ENCODE data around the gene SLC1A5.

Gene SLC1A5

DNA sequence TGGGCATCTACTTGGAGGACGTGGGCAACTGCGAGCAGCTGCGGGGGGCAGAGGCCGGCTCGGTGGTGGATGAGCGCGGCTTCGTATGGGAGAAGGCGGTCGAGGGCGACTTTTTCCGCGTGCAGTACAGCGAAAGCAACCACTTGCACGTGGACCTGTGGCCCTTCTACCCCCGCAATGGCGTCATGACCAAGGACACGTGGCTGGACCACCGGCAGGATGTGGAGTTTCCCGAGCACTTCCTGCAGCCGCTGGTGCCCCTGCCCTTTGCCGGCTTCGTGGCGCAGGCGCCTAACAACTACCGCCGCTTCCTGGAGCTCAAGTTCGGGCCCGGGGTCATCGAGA is 31.9 kb downstream of the SLC1A5 start:
- H3K4me1 ChIP-seq (ENCODE audit: control insufficient read depth in 1 of 2, insufficient read depth in 1 of 2, low read depth in 1 of 2, low read length in 1 of 2): peaks cover 0 to 5% of the 10 kb centered on the region in 2 experiments
- H3K36me3 ChIP-seq: peaks cover 7% of the 10 kb centered on the region
- no peaks in the 10 kb centered on the region for H3K27me3 ChIP-seq
- H3K27ac ChIP-seq: no peak overlapping the region
- no peak overlapping the region for H3K4me3 ChIP-seq (ENCODE audit: low read depth in 1 of 2, low read length in 1 of 2)
- TF ChIP-seq, protein P1, sequence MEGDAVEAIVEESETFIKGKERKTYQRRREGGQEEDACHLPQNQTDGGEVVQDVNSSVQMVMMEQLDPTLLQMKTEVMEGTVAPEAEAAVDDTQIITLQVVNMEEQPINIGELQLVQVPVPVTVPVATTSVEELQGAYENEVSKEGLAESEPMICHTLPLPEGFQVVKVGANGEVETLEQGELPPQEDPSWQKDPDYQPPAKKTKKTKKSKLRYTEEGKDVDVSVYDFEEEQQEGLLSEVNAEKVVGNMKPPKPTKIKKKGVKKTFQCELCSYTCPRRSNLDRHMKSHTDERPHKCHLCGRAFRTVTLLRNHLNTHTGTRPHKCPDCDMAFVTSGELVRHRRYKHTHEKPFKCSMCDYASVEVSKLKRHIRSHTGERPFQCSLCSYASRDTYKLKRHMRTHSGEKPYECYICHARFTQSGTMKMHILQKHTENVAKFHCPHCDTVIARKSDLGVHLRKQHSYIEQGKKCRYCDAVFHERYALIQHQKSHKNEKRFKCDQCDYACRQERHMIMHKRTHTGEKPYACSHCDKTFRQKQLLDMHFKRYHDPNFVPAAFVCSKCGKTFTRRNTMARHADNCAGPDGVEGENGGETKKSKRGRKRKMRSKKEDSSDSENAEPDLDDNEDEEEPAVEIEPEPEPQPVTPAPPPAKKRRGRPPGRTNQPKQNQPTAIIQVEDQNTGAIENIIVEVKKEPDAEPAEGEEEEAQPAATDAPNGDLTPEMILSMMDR (IDR thresholded peaks at IDR 0.05): no peak
- no peaks in the 10 kb centered on the region for H3K9me3 ChIP-seq

DNA sequence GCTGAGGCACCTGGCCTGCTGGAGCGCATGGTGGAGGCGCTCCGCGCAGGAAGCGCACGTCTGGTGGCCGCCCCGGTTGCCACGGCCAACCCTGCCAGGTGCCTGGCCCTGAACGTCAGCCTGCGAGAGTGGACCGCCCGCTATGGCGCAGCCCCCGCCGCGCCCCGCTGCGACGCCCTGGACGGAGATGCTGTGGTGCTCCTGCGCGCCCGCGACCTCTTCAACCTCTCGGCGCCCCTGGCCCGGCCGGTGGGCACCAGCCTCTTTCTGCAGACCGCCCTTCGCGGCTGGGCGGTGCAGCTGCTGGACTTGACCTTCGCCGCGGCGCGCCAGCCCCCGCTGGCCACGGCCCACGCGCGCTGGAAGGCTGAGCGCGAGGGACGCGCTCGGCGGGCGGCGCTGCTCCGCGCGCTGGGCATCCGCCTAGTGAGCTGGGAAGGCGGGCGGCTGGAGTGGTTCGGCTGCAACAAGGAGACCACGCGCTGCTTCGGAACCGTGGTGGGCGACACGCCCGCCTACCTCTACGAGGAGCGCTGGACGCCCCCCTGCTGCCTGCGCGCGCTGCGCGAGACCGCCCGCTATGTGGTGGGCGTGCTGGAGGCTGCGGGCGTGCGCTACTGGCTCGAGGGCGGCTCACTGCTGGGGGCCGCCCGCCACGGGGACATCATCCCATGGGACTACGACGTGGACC is 32.4 kb downstream of the SLC1A5 start:
- Histone ChIP-seq H3K4me3 (ENCODE audit: low read depth in 1 of 2, low read length in 1 of 2) (no peak overlapping the region), H3K27me3 (no peaks in the 10 kb centered on the region), H3K36me3 (peaks cover 7% of the 10 kb centered on the region), H3K27ac (no peak overlapping the region), H3K9me3 (no peaks in the 10 kb centered on the region), H3K4me1 (ENCODE audit: control insufficient read depth in 1 of 2, insufficient read depth in 1 of 2, low read depth in 1 of 2, low read length in 1 of 2) (peaks cover 0 to 5% of the 10 kb centered on the region in 2 experiments)
- TF ChIP-seq, protein P1 (IDR thresholded peaks at IDR 0.05): no peak

DNA sequence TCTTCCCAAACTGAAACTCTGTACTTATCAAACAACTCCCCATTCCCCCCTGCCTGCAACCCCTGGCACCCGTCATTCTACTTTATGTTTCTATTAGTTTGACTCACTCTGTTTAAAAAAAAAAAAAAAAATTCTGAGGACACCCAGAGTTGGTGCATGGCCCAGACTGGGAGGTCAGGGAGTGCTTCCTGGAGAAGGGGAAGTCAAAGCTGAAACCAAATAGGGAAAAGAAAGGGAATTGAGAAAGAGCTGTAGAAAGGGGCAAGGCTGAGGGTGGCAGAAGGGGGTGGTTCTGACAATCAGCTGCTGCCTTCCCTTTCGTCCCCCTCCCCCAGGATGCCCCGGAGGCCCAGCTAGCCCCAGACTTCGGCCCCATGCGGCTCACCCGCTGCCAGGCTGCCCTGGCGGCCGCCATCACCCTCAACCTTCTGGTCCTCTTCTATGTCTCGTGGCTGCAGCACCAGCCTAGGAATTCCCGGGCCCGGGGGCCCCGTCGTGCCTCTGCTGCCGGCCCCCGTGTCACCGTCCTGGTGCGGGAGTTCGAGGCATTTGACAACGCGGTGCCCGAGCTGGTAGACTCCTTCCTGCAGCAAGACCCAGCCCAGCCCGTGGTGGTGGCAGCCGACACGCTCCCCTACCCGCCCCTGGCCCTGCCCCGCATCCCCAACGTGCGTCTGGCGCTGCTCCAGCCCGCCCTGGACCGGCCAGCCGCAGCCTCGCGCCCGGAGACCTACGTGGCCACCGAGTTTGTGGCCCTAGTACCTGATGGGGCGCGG is 33.1 kb downstream of the SLC1A5 start:
- H3K9me3 ChIP-seq: no peaks in the 10 kb centered on the region
- no peak overlapping the region for H3K4me3 ChIP-seq (ENCODE audit: low read depth in 1 of 2, low read length in 1 of 2)
- H3K27me3 ChIP-seq: no peaks in the 10 kb centered on the region
- peaks cover 0 to 5% of the 10 kb centered on the region in 2 experiments for H3K4me1 ChIP-seq (ENCODE audit: control insufficient read depth in 1 of 2, insufficient read depth in 1 of 2, low read depth in 1 of 2, low read length in 1 of 2)
- H3K27ac ChIP-seq: no peak overlapping the region
- H3K36me3 ChIP-seq: peaks cover 7% of the 10 kb centered on the region
- TF ChIP-seq, protein P1 (IDR thresholded peaks at IDR 0.05): no peak

DNA sequence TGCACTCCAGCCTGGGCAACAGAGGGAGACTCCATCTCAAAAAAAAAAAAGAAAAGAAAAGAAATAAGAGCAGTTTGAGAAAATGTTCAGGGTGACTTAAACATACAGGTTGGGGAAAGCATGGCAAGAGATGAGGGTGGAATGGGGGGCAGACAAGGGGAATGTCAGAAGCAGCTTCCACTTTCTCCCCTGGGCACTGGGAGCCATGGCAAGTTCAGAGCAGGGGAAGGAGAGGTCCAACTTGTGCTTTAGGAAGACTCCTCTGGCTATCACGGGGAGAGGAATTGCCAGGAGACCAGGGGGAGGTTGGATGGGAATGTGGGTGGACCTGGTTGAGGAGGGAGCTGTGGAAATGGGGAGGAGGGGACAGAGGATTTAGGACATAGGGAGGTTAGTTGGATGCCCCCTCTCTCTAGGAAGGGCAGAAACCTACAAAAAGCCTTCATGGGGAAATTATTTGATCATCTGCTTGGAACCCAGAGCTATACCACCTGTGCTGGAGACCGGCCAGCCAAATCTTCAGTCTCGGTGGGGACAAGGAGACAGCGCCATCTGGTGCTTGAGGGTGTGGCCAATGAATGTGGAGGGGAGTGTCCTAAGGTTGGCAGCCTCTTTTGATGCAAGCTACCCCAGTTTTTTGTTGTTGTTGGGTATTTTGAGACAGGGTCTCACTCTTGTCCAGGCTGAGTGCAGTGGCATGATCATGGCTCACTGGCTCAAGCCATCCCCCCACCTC is 34.8 kb downstream of the SLC1A5 start:
- H3K27me3 ChIP-seq: no peaks in the 10 kb centered on the region
- peaks cover 7% of the 10 kb centered on the region for H3K36me3 ChIP-seq
- H3K9me3 ChIP-seq: no peaks in the 10 kb centered on the region
- H3K27ac ChIP-seq: no peak overlapping the region
- peaks cover 0 to 5% of the 10 kb centered on the region in 2 experiments for H3K4me1 ChIP-seq (ENCODE audit: control insufficient read depth in 1 of 2, insufficient read depth in 1 of 2, low read depth in 1 of 2, low read length in 1 of 2)
- TF ChIP-seq, protein P1 (IDR thresholded peaks at IDR 0.05): peak; percentile 68
- H3K4me3 ChIP-seq (ENCODE audit: low read depth in 1 of 2, low read length in 1 of 2): no peak overlapping the region

- Histone ChIP-seq H3K4me1 (ENCODE audit: control insufficient read depth in 1 of 2, insufficient read depth in 1 of 2, low read depth in 1 of 2, low read length in 1 of 2) (peaks cover 23 to 27% of the 10 kb centered on the region in 2 experiments), H3K27ac (no peak overlapping the region), H3K27me3 (no peaks in the 10 kb centered on the region), H3K36me3 (no peaks in the 10 kb centered on the region), H3K9me3 (no peaks in the 10 kb centered on the region), H3K4me3 (ENCODE audit: low read depth in 1 of 2, low read length in 1 of 2) (no peak overlapping the region)
- TF ChIP-seq, protein P1 (IDR thresholded peaks at IDR 0.05): peak; percentile 67
Measured at GRCh38 chr19:46748325-46749109, 39.9 kb downstream of the SLC1A5 start.

Measured in neutrophil (primary cell).